SK-N-SH treated with all-trans-retinoic acid at 6 μM for 48 hours (cell line): ENCODE measurements around the gene GRAP.

Experiments
- ATAC-seq: fragments of 200-7000 bp; cut with Tn5 transposase; 3 replicates; pipeline ENCODE4 v1.9.1; 2020; ENCODE audit warnings: mild to moderate bottlenecking, moderate library complexity
- ARNTL ChIP-seq: fragments of 450-650 bp; formaldehyde crosslinking; IDR thresholded peaks from 2 replicates; pipeline ENCODE4 v1.5.0; 2020; ENCODE audit warnings: low read depth, mild to moderate bottlenecking, moderate library complexity, borderline replicate concordance
- BACH2 ChIP-seq: fragments of 250-450 bp; sonication (Bioruptor Pico); IDR thresholded peaks from 2 replicates; pipeline ENCODE4 v1.9.0; 2021; ENCODE audit warnings: mild to moderate bottlenecking, borderline replicate concordance
- ESRRG ChIP-seq: fragments of 250-450 bp; sonication (Bioruptor Pico); IDR thresholded peaks from 2 replicates; pipeline ENCODE4 v1.6.1; 2021; ENCODE audit warnings: mild to moderate bottlenecking
- GLIS3 ChIP-seq: fragments of 250-450 bp; sonication (Bioruptor Pico); IDR thresholded peaks from 2 replicates; pipeline ENCODE4 v1.5.0; 2020; ENCODE audit warnings: mild to moderate bottlenecking, moderate library complexity
- OSR1 ChIP-seq: fragments of 250-450 bp; sonication (Bioruptor Pico); IDR thresholded peaks from 2 replicates; pipeline ENCODE4 v1.8.0; 2022; ENCODE audit warnings: moderate library complexity, mild to moderate bottlenecking, inconsistent platforms
- RARB ChIP-seq: fragments of 250-450 bp; sonication (Bioruptor Pico); IDR thresholded peaks from 2 replicates; pipeline ENCODE4 v1.8.0; 2021; ENCODE audit warnings: mild to moderate bottlenecking, moderate library complexity
- TCF4 ChIP-seq: fragments of 250-450 bp; sonication (Bioruptor Pico); IDR thresholded peaks from 2 replicates; pipeline ENCODE4 v1.8.0; 2021; ENCODE audit warnings: mild to moderate bottlenecking, moderate library complexity, borderline replicate concordance
- TOX ChIP-seq: fragments of 250-450 bp; sonication (Bioruptor Pico); IDR thresholded peaks from 2 replicates; pipeline ENCODE4 v1.8.0; 2021; ENCODE audit warnings: mild to moderate bottlenecking, moderate library complexity, borderline replicate concordance
- ZC3H10 ChIP-seq: fragments of 250-450 bp; sonication (Bioruptor Pico); IDR thresholded peaks from 2 replicates; pipeline ENCODE4 v1.5.1; 2021; ENCODE audit warnings: mild to moderate bottlenecking, moderate library complexity
- ZFP3 ChIP-seq: fragments of 250-450 bp; sonication (Bioruptor Pico); IDR thresholded peaks from 2 replicates; pipeline ENCODE4 v1.5.0; 2020; ENCODE audit warnings: mild to moderate bottlenecking, moderate library complexity
- ZNF565 ChIP-seq: fragments of 450-650 bp; formaldehyde crosslinking; conservative IDR thresholded peaks from 2 replicates; pipeline ENCODE4 v1.5.0; 2020; ENCODE audit warnings: low read depth, mild to moderate bottlenecking, moderate library complexity
- ZNF70 ChIP-seq: fragments of 450-650 bp; formaldehyde crosslinking; IDR thresholded peaks from 2 replicates; pipeline ENCODE4 v1.5.0; 2020; ENCODE audit warnings: mild to moderate bottlenecking, moderate library complexity
- TF ChIP-seq, protein P1 (sequence below): fragments of 250-450 bp; sonication (Bioruptor Pico); IDR thresholded peaks from 2 replicates; pipeline ENCODE4 v1.8.0; 2021; ENCODE audit warnings: low read depth, mild to moderate bottlenecking, moderate library complexity, borderline replicate concordance
- TF ChIP-seq, protein P2 (sequence below): fragments of 250-450 bp; sonication (Bioruptor Pico); IDR thresholded peaks from 2 replicates; pipeline ENCODE4 v1.5.1; 2021; ENCODE audit warnings: mild to moderate bottlenecking, moderate library complexity

The GRAP gene

DNA sequence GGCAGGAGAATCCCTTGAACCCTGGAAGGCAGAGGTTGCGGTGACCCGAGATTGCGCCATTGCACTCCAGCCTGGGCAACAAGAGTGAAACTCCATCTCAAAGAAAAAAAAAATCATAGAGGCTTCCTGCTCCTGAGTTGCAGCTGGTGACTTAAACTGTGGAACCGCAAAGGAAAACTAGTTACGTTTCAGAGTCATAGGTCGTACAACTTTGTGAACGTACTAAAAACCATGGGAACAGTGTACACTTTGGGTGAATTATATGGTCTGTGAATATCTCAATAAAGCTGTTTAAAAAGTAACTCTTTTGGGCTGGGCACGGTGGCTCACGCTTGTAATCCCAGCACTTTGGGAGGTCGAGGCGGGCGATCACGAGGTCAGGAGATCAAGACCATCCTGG, 71.2 kb downstream of the GRAP start:
- no peak for ATAC-seq
- TF ChIP-seq ZC3H10 (CRISPR knock-in tag) (no peak), BACH2 (CRISPR knock-in tag) (no peak)

DNA sequence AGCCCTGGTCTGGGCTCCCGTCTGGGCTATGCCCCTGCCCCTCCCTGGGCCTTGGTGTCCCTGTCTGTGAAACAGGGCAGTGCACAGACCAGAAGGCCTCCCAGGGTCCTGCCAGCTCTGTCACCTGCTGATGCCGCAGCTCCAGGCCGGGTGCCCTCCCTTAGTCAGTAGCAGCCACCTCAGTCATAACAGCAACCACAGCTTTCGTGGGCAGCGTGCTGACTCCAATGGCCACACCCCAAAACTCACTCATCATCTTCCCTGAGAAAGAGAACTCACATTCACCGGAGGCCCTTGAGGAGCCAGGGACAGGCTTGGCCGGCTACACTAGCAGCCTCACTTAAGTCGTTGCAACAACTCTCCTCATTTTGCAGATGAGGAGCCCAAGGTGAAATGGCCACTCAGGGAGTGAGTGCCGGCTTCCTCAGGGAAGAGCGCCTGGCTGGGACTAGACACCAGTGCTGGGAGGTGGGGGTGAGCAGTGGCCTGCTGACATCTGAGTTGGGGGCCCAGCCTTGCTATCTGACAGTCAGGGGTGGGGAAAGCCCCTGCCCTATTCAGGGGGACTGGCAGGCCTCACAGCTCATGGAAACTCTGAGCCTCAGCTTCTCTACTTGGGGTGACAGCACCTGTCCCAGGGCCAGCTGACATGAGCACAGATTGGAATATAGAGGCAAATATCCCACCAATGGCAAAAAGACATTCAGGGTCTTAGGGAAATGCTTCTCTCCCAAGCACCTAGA, 72.2 kb downstream of the GRAP start:
- no peak for TF ChIP-seq OSR1 (CRISPR knock-in tag)
- no peak for TF ChIP-seq ZNF70 (CRISPR knock-in tag)
- no peak for TF ChIP-seq ZNF565 (CRISPR knock-in tag)
- TF ChIP-seq, protein P1, sequence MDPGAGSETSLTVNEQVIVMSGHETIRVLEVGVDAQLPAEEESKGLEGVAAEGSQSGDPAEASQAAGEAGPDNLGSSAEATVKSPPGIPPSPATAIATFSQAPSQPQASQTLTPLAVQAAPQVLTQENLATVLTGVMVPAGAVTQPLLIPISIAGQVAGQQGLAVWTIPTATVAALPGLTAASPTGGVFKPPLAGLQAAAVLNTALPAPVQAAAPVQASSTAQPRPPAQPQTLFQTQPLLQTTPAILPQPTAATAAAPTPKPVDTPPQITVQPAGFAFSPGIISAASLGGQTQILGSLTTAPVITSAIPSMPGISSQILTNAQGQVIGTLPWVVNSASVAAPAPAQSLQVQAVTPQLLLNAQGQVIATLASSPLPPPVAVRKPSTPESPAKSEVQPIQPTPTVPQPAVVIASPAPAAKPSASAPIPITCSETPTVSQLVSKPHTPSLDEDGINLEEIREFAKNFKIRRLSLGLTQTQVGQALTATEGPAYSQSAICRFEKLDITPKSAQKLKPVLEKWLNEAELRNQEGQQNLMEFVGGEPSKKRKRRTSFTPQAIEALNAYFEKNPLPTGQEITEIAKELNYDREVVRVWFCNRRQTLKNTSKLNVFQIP (CRISPR knock-in tag): no peak
- TF ChIP-seq ARNTL (CRISPR knock-in tag): no peak
- no peak for TF ChIP-seq TOX (CRISPR knock-in tag)
- no peak for TF ChIP-seq ESRRG (CRISPR knock-in tag)
- no peak for TF ChIP-seq GLIS3
- TF ChIP-seq ZC3H10 (CRISPR knock-in tag): no peak
- TF ChIP-seq TCF4 (CRISPR knock-in tag): no peak
- no peak for TF ChIP-seq ZFP3
- TF ChIP-seq RARB (CRISPR knock-in tag): no peak
- TF ChIP-seq, protein P2, sequence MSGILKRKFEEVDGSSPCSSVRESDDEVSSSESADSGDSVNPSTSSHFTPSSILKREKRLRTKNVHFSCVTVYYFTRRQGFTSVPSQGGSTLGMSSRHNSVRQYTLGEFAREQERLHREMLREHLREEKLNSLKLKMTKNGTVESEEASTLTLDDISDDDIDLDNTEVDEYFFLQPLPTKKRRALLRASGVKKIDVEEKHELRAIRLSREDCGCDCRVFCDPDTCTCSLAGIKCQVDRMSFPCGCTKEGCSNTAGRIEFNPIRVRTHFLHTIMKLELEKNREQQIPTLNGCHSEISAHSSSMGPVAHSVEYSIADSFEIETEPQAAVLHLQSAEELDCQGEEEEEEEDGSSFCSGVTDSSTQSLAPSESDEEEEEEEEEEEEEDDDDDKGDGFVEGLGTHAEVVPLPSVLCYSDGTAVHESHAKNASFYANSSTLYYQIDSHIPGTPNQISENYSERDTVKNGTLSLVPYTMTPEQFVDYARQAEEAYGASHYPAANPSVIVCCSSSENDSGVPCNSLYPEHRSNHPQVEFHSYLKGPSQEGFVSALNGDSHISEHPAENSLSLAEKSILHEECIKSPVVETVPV (CRISPR knock-in tag): no peak
- TF ChIP-seq, all 23 proteins: peak for 0
- ATAC-seq: no peak

DNA sequence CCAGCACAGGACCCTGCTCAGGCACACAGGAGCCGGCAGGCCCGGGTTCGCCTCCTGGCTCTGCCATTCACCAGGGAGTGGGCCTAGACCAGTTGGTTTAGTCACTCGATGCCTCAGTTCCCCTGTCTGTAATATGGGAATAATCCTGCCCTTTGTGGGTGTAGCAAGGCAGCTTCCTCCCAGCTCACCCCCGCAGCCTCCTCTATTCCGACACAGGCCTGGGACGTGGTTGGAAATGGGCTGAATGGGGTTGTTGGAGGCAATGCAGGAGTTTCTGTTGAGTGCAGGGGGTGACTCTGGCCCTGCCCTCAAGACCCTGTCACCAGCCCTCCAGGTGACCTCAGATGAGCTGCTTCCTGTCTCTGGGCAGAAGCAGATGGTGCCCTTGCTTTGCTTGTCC, 75.0 kb downstream of the GRAP start:
- no peak for TF ChIP-seq ESRRG (CRISPR knock-in tag)
- TF ChIP-seq, protein P1 (CRISPR knock-in tag): no peak
- TF ChIP-seq, all 23 proteins: peak for 0
- no peak for ATAC-seq
